Keratinocyte (primary cell): ENCODE results near the gene ITGA7. TPM values are rescaled to one million over a fixed set of nuclear protein-coding genes. Genes with fewer than 3 reads are reported as not detected.

Experiments
- DNase-seq: peaks from one replicate; pipeline ENCODE4 v3.0.0-alpha.2; 2011; ENCODE audit warnings: low read depth, missing footprints, low spot score
- FAIRE-seq: peaks from 2 replicates; lab custom pipeline; 2011; peaks lifted over from hg19 to GRCh38; lab: Jason Lieb, UNC
- H2AFZ ChIP-seq: 2 replicates; pipeline ENCODE4 v1.6.0; 2012; ENCODE audit warnings: low read length, control low read depth, inconsistent platforms; ENCODE audit not compliant: control insufficient read depth
- H3K27ac ChIP-seq: 2 replicates; pipeline ENCODE4 v1.5.1; 2011; ENCODE audit warnings: low read length; ENCODE audit not compliant: control insufficient read depth, insufficient read depth
- H3K27me3 ChIP-seq: 3 replicates; pipeline ENCODE4 v1.6.0; 2011; ENCODE audit warnings: low read length; ENCODE audit not compliant: control insufficient read depth, insufficient read depth; ENCODE audit errors: extremely low read depth
- H3K36me3 ChIP-seq, 2 experiments: 2 replicates in 1 of 2; 3 replicates in 1 of 2; pipeline ENCODE4 v1.5.1; 2011; ENCODE audit warnings: low read length in 2 of 2, mild to moderate bottlenecking in 1 of 2; ENCODE audit not compliant: control insufficient read depth in 2 of 2, insufficient read depth in 2 of 2; ENCODE audit errors: extremely low read depth in 1 of 2
- H3K4me1 ChIP-seq: 3 replicates; pipeline ENCODE4 v1.5.1; 2011; ENCODE audit warnings: low read length; ENCODE audit not compliant: control insufficient read depth, insufficient read depth; ENCODE audit errors: extremely low read depth
- H3K4me2 ChIP-seq: 3 replicates; pipeline ENCODE4 v1.6.0; 2011; ENCODE audit warnings: low read depth, low read length; ENCODE audit not compliant: control insufficient read depth, insufficient read depth; ENCODE audit errors: extremely low read depth
- H3K4me3 ChIP-seq, 3 experiments: fragments of 200-600 bp in 1 of 3; sonication (generic) in 1 of 3; 2 replicates in 2 of 3; 3 replicates in 1 of 3; pipeline ENCODE4 v1.5.1; 2011 to 2016; ENCODE audit warnings: low read length in 3 of 3, mild to moderate bottlenecking in 3 of 3, control low read depth in 2 of 3, inconsistent platforms in 1 of 3, low read depth in 1 of 3, mixed read lengths in 1 of 3, mixed run types in 1 of 3, moderate library complexity in 1 of 3; ENCODE audit not compliant: control insufficient read depth in 2 of 3, insufficient read depth in 2 of 3; ENCODE audit errors: extremely low read depth in 1 of 3
- H3K79me2 ChIP-seq: 2 replicates; pipeline ENCODE4 v1.6.0; 2012; ENCODE audit warnings: low read length; ENCODE audit not compliant: control insufficient read depth, insufficient read depth
- H3K9ac ChIP-seq: 3 replicates; pipeline ENCODE4 v1.6.0; 2011; ENCODE audit warnings: low read length; ENCODE audit not compliant: control insufficient read depth, insufficient read depth; ENCODE audit errors: extremely low read depth
- H3K9me1 ChIP-seq: 3 replicates; pipeline ENCODE4 v1.6.0; 2011; ENCODE audit warnings: low read length; ENCODE audit not compliant: control insufficient read depth, insufficient read depth; ENCODE audit errors: extremely low read depth
- H3K9me3 ChIP-seq: 2 replicates; pipeline ENCODE4 v1.5.1; 2012; ENCODE audit warnings: low read depth, low read length; ENCODE audit not compliant: control insufficient read depth
- H4K20me1 ChIP-seq: 3 replicates; pipeline ENCODE4 v1.6.0; 2011; ENCODE audit warnings: low read length; ENCODE audit not compliant: control insufficient read depth, insufficient read depth; ENCODE audit errors: extremely low read depth
- EZH2 ChIP-seq: IDR thresholded peaks from one replicate; pipeline ENCODE4 v1.6.1; 2012; ENCODE audit warnings: inconsistent platforms, mild to moderate bottlenecking, low read length, moderate library complexity
- dilution Hi-C: fragments of 300-500 bp; cut with MboI; formaldehyde crosslinking; loops from one replicate; pipeline ENCODE4 v1.7.0; 2020; ENCODE audit warnings: low sequenced_read_pairs; ENCODE audit not compliant: extremely low pct_ligation_motif_present
- polyA plus RNA-seq, 5 experiments: library from polyadenylated mRNA; depleted of rRNA in 3 of 5; stranded (reverse) in 3 of 5; stranded (forward) in 1 of 5; unstranded in 1 of 5; fragments of >200 nt; gene quantifications; 1 replicate in 1 of 5; 2 replicates in 3 of 5; 3 replicates in 1 of 5; pipeline versions ENCODE4 v1.2.1 to v1.2.3, GENCODE V29; 2011 to 2012; ENCODE audit warnings: missing spikeins in 2 of 5, low read depth in 1 of 5, low replicate concordance in 1 of 5
- TF ChIP-seq, protein P1 (sequence below), 3 experiments: IDR thresholded peaks in 1 of 3; conservative IDR thresholded peaks in 1 of 3; optimal IDR thresholded peaks in 1 of 3; 2 replicates in 2 of 3; 3 replicates in 1 of 3; pipeline versions ENCODE3 to v1.5.1; 2011; ENCODE audit warnings: low read length in 3 of 3, mild to moderate bottlenecking in 3 of 3, moderate library complexity in 2 of 3, control low read depth in 1 of 3, inconsistent platforms in 1 of 3; ENCODE audit not compliant: insufficient read depth in 2 of 3; ENCODE audit errors: extremely low read depth in 1 of 3

Gene ITGA7
- polyA plus RNA-seq, 1 donor (not counting 4 experiments of a cell fraction or from before 2014, with no cell fraction given), result 0.04 TPM

DNA sequence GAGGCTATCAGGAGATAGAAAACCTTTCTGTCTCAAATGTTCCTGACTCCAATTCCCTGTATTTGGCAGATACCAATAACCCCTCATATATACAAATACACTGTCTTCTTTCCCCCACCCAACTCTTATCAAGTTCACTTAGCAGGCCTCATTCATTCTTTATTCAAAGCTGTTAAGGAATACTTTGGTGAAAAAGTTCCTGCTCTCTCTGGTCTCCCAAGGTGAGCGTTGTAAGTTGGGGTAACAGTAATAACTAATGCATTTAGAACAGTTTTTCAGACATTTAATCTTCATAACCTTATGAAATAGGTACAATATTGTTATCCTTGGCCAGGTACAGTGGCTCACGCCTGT, 31.3 kb upstream of the ITGA7 start:
- dilution Hi-C loops, result no loop called here
- no peak for TF ChIP-seq EZH2
- TF ChIP-seq, protein P1, sequence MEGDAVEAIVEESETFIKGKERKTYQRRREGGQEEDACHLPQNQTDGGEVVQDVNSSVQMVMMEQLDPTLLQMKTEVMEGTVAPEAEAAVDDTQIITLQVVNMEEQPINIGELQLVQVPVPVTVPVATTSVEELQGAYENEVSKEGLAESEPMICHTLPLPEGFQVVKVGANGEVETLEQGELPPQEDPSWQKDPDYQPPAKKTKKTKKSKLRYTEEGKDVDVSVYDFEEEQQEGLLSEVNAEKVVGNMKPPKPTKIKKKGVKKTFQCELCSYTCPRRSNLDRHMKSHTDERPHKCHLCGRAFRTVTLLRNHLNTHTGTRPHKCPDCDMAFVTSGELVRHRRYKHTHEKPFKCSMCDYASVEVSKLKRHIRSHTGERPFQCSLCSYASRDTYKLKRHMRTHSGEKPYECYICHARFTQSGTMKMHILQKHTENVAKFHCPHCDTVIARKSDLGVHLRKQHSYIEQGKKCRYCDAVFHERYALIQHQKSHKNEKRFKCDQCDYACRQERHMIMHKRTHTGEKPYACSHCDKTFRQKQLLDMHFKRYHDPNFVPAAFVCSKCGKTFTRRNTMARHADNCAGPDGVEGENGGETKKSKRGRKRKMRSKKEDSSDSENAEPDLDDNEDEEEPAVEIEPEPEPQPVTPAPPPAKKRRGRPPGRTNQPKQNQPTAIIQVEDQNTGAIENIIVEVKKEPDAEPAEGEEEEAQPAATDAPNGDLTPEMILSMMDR (optimal IDR thresholded peaks at IDR 0.05 in 1 of 3, IDR thresholded peaks at IDR 0.05 in 1 of 3, conservative IDR thresholded peaks at IDR 0.05 in 1 of 3; ENCODE audit: extremely low read depth in 1 of 3, insufficient read depth in 2 of 3, low read length in 3 of 3), result no peak
- Histone ChIP-seq H3K79me2 (no peaks in the 10 kb centered on the region), H3K4me3 (peak overlapping the region in 1 of 3 experiments; percentile 75), H3K36me3 (no peaks in the 10 kb centered on the region), H3K9me3 (no peaks in the 10 kb centered on the region), H3K4me2 (peak overlapping the region; percentile 81), H4K20me1 (no peaks in the 10 kb centered on the region), H3K4me1 (peaks cover 11% of the 10 kb centered on the region), H3K27ac (no peak overlapping the region), H3K27me3 (no peaks in the 10 kb centered on the region), H2AFZ (no peak overlapping the region), H3K9me1 (no peaks in the 10 kb centered on the region), H3K9ac (no peak overlapping the region)
- FAIRE-seq (no peak), DNase-seq (no peak)

DNA sequence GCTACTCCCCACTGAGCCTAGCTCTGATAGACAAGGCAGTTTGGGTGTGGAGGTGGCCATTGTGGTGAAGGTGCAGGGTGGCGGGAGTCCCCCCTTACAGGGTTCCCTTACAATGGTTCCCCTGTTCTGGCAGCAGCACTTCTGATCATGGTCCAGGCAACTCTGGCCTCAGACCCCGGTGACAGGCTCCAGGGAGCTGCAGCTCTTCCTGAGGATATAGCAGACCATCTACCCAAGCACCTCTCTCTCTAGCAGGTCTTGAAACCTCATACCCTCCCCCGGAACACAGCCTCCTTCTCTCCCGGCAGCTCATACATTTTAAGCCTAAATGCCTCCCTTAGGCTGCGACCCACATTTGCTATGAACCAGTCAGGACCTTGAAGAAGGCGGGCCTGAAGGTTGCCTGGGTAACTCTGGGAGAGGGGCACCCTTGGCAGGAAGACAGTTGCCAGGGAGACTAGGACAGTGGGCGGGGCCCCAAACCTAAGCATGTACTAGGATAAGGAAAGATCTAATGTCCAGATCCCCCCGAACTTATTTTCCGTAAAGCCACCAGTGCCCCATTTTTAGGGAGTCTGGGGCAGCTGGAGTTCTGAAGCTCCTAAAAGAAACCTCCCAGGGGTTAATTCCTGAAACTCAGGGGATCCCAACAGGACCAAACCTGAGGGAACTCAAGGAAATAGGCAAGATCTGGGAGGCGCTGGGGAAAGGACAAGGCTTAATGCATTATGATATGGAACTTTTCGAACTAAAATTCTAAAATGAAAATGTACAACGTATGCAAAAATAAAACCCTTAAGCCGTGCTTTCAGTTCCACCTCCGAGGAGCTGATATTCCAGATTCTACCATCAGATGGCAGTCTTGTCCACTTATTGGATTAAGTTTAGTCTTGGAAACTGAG, 30.7 kb upstream of the ITGA7 start:
- Histone ChIP-seq H3K9me3 (no peaks in the 10 kb centered on the region), H3K4me3 (peak overlapping the region; percentile 28 to 75 (median 57)), H3K9ac (peak overlapping the region; percentile 46), H2AFZ (peak overlapping the region; percentile 57), H3K4me2 (peak overlapping the region; percentile 81), H3K36me3 (no peaks in the 10 kb centered on the region), H4K20me1 (no peaks in the 10 kb centered on the region), H3K27ac (no peak overlapping the region), H3K9me1 (no peaks in the 10 kb centered on the region), H3K27me3 (no peaks in the 10 kb centered on the region), H3K4me1 (peaks cover 9% of the 10 kb centered on the region), H3K79me2 (no peaks in the 10 kb centered on the region)
- TF ChIP-seq EZH2, result no peak
- TF ChIP-seq, protein P1 (optimal IDR thresholded peaks at IDR 0.05 in 1 of 3, IDR thresholded peaks at IDR 0.05 in 1 of 3, conservative IDR thresholded peaks at IDR 0.05 in 1 of 3; ENCODE audit: extremely low read depth in 1 of 3, insufficient read depth in 2 of 3, low read length in 3 of 3), result peak; percentile 56 to 85 (median 59)
- dilution Hi-C loops, result no loop called here
- DNase-seq, result no peak
- peak; percentile 68 for FAIRE-seq
